CD4-positive, alpha-beta T cell treated with Interleukin-6 for 4 hours (primary cell): Measurements from ENCODE around the gene PPL.

Experiments
- DNase-seq: peaks from one replicate; pipeline ENCODE4 v3.0.0-alpha.2; 2020; ENCODE audit warnings: mixed read lengths

Gene PPL

DNA sequence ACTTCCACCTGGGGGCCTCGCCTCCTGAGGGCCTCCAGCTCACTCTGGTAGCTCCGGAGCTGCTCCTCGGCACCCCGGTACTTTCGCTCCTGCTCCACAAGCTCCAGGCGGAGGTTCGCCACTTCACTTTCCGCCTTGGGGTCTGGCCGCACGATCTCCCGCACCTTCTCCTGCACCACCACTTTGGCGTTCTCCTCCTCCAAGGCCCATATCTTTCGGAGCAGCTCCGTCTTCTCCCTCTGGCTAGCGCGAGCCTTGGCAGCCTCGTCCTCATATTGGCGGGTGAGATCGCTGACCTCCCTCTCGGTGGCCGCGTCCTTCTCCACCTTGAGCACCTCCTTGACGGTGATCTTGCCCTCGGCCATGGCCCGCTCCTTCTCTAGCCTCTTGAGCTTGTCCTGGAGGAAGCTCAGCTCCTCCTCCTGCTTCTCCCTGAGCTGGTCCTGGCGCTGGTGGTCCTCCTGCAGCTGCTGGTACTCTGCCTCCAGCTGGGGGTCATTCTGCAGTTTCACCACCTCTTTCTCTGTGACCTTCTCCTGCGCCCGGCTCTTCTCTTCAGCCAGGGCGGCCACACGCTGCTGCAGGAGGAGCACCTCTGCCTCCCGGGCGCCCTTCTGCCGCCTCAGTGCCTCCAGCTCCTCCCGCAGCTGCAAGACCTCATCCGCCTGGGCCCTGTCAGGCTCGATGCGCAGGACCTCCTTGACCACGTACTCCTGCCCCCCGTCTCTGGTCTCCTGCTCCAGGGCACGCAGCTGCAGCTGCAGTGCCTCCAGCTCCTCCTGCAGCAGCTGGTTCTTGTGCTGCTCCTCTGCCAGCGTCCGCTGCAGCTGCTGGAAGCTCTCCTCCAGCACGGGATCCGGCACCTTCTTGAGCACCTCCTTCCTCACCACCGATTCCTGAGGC is 51.7 kb downstream of the PPL start:
- DNase-seq = no peak

- no peak for DNase-seq
These were observed 52.7 kb downstream of the PPL start for GRCh38 chr16:4884209-4884608.

GRCh38 chr16:4883501-4883900 is 53.4 kb downstream of the PPL start:
- no peak for DNase-seq

DNA sequence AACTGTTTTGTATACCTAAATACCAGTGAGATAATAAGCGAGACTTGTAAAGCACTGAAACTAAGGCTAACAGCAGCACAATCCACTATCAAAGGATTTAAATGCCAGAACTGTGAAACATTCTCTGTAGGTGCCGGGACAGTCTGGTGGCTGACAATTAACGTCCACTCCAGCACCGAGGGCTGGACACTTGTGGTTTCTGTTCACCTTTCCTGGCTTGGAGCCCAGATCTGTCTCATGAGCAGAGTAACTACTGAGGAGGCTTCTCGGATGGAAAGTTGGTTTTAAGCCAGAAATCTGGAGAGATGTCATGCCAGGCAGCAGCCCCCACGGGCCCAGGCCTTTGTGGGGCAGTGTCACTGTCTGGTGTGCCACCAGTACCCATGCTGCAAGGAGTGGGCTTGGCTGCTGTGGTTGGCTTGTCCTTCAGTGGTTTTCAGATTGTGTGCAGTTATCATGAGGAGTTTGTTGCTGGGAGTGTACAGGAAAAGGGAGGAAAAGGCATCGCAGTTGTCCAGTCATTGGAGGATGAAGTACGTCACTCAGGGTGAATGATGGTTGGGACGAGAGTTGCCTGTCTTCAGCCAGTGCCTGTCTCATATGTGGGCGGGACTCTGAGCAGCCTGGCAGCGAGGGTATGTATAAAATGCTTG is 54.2 kb downstream of the PPL start:
- DNase-seq = no peak

- DNase-seq = no peak
These were observed 54.8 kb downstream of the PPL start for GRCh38 chr16:4882000-4882632.

GRCh38 chr16:4880006-4880580 is 56.9 kb downstream of the PPL start:
- DNase-seq = no peak

DNA sequence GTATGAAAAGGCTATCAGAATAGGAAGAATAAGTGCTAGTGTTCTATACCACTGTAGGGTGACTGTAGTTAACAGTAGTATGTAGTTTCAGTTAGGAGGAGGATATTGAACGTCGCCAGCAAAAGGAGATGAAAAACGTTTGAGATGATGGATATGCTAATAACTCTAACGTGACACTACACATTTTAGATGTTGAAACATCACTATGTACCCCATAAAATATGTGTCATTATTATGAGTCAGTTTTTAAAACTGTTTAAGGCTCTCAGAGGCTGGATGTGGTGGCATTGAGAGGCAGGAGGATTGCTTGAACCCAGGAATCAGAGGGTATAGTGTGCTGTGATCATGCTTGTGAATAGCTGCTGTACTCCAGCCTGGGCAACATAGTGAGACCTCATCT is 57.9 kb downstream of the PPL start:
- no peak for DNase-seq

- no peak for DNase-seq
These were observed 59.6 kb downstream of the PPL start for GRCh38 chr16:4877380-4877685.

DNA sequence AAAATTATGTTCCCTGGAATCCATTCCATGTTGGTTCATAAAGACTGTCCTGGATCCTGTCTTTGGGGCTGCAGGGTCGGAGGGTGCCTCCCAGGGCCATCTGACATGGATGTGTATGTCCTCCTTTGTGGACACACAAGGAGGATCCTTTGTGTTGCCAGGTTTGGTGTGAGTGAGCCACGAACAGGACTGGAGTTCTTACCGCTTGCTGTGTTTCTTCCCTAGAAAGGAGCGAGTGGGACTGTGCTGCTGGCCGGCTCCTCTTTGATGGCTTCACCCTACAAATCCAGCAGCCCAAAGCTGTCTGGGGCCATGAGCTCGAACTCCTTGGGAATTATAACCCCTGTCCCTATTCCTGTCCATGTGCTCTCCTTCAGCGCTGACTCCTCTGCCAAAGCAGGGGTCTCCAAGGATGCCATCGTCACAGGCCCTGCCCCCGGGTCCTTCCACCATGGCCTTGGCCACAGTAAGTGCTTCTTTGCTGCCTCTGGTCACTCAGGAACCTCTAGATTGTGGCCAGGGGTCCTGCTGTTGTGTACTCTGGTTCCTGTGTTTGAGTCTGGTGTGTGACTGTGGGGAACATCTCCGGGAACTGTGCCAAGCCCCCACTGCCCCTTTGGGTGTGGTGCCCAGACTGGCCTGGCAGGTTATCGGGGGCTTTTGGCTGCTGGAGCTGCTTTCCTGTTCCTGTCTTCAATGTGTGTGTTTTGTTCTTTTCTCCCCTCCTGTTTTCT is 60.1 kb downstream of the PPL start:
- DNase-seq = no peak

DNA sequence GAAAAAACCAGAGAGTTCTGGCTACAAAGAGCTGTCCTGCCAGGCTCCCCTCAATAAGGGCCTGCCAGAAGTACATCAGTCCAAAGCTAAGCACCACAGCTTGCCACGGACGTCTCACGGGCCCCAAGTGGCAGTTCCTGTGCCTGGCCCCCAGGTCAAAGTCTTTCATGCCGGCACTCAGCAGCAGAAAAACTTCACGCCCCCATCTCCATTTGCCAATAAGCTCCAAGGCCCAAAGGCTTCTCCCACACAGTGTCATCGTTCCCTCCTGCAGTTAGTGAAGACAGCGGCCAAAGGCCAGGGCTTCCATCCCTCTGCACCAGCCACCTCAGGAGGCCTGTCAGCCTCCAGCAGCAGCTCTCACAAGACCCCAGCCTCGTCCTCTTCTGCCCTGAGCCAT is 62.3 kb downstream of the PPL start:
- no peak for DNase-seq

DNA sequence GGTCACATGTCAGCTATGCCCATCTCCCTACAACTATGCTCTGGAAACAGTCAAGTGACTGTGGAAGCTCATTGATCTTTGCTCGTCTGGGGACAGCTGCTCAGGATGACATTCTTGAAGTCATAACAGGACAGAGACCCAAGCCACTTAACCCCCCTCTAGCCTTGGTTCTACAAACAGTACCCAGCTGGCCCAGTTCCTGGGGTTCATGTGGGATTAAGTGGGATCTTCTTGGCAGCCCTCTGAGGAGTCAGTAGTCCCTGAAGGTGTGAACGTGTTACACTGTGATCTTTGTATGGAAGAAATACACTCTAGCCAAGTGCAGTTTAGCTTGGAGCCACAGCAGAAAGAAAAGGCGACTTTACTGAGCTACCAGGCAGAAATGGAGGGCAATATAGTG is 63.9 kb downstream of the PPL start:
- no peak for DNase-seq

DNA sequence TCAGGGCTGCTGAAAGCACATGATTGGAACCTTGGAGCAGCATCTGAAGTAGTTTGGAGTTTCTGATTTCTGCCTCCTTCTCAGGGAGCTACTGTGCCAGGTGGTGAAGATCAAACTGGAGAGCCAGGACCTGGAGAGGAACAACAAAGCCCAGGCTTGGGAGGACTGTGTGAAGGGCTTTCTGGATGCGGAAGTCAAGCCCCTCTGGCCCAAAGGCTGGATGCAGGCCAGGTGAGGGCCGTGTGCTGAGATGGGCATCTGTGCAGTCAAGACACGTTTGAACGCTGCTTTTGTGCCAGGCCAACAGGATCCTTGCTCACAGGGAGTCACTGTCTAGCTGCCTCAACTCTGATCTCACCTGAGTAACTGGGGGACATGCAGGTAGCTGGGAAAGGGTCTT is 65.9 kb downstream of the PPL start:
- no peak for DNase-seq

DNA sequence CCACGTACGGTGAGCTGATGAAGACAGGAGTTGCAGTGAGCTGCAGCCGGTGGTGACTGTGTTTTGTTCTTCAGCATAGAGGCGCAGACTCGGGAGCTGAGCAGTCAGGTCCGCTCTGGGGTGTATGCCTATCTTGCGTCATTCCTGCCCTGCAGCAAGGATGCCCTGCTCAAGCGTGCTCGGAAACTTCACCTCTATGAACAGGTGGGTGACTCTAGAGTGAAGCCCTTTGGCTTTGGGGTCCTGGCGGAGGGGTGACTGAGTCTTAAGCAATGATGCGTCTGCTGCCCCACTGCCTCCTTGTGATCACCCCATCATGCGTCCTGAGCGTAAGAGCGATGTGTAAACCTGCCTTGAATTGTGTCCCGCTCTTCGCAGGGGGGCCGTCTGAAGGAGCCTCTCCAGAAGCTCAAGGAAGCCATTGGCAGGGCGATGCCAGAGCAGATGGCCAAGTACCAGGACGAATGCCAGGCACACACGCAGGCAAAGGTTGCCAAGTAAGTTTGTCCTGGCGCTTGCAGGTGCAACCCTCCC is 66.7 kb downstream of the PPL start:
- DNase-seq = no peak

DNA sequence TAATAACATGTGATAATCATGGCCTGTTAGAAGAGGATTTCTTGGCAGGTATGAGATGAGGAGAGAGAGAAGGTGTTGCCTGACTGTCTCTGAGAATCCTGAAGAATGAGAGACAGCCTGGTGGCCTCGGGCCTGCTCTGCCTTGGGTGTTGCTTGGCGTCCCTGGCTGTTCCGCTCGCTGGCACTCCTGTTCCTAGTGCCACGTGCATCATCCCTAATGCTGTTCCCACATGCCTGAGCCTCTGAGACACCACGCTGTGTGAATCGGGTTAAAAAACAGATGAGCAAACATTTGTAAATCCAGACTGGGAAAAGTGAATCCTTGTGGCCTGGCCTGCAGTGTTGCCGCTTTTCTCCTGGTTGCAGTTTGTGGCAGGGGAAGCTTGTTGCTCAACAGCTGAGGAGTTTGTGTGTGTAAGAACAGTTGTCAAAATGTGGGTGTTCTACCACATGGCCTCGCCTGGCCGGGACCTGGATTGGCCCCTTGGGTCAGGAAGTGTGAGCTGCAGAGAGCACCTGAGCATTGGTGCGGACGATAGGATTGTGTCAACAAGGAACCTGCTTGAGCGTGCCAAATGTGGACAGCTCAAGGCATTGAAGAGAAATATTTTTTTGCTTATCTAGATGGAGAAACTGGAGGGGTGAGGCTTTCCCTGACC is 67.7 kb downstream of the PPL start:
- no peak for DNase-seq

DNA sequence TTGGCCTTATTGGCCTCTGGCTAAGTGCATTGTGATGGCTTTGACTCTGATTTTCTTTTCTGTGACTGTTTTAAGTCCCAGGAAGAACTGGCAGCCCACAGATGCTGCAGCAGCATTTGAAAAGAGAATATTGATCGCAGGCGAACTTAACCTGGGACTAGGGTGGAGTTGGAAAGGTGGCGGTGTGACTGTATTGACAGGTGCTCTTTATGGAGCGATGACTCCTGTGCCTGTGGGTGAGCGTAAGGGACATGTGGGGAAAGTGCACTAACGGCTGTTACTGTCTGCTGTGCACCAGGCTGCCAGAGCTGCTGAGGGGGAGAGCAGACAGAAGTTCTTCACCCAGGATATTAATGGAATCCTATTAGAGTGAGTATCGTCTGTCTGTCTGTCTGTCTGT is 68.4 kb downstream of the PPL start:
- no peak for DNase-seq

DNA sequence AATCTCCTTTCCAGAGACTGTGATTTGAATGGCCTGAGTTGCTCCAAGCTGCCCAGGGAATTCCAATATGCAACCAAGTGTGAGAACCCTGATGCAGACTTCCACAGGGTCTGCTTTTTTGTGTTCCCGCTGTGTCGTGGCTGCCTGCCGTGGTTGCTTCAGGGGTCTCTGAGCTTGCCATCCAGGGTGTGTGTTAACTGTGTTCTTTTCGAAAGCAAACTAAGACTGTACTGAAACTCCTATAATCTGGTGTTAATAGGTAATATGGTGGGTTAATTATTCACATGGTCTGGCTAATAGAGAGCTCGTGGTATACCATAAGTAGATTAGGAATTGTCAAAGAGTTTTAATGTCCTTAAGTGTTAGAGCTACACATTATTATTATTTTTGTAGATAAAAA is 68.9 kb downstream of the PPL start:
- no peak for DNase-seq

DNA sequence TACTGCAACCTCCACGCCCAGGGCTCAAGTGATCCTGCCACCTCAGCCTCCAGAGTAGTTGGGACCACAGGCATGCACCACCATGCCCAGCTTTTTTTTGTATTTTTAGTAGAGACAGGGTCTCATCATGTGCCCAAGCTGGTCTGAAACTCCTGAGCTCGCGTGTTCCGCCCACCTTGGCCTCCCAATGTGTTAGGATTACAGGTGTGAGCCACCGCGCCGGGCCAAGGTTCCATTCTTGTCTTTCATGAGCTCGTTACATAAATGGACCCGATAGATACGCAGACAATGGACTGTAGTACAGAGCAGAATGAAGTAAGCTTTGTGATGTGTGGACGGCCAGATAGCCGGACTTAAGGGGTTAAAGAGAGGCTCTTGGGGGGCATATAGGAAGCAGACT is 70.4 kb downstream of the PPL start:
- DNase-seq = no peak

GRCh38 chr16:4865231-4865860 is 71.6 kb downstream of the PPL start:
- DNase-seq = no peak

DNA sequence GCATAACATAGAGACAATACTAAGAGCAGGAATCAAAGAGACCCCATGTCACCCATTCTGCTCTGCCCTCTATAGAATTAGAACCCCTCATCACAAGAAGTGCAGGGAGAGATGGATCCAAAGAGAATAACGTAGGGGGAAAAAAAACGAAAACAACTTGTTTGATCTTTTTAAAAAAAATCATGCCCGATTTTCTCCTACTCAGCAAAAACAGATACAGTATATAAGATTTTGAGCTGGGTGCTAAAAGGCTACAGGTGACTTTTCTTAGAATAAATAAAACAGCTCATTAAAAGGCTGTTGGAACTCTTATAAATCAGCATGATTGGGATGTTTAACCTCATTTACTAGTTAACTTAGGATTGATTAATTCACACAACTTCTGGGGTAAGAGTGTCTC is 72.2 kb downstream of the PPL start:
- no peak for DNase-seq

DNA sequence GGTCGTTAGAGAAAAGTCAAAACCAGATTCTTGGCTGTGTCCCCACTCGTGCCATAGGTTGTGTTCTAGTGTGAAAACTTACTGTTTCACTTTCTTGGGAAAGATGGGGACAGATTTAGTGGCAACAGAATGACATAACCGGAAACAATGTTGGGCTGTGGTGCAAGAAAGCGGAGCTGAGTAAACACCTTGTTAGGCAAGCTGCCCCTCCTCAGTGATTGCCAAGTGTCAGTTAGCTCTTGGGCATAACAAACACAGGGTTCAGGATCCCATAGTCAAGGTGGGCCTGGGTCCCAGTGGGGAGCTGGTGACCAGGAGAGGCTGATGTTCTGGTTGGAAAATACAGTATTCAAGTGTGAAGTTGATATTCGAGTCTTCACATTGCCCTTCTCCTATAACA is 74.3 kb downstream of the PPL start:
- DNase-seq = no peak

DNA sequence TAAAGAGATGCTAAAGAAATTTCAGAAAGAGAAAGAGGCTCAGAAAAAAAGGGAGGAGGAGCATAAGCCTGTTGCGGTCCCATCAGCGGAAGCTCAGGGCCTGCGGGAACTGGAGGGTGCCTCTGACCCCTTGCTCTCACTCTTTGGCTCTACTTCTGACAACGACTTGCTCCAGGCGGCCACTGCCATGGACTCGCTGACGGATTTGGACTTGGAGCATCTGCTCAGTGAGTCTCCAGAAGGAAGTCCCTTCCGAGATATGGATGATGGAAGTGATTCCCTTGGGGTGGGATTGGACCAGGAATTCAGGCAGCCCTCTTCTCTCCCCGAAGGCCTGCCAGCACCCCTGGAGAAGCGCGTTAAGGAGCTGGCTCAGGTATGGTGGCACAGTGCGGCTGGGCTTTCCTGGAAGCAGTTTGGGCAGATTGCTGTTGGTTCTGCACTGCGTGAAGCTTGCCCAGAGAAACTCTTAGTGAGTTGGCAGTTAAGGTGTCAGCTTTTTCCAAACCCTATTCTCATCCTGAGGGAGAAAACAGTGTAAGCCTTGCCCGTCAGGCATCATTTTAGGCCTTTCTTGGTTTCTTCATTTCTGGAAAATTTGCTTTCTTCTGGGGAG is 76.1 kb downstream of the PPL start:
- no peak for DNase-seq

DNA sequence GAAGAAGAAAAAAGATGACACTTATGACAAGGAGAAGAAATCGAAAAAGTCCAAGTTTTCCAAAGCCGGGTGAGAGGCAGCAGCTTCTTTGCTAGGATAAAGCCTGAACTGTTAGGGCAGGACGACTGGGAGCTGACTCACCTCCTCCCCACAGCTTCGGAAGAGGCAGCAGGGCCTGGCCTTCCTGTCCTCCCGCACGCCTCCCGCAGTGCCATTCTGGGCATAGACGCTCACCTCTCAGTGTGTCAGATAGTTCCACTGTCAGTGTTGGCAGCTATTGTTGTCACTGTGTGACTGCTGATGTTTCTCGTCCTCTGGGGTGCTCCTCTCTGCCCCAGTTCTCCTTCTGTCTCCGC is 77.1 kb downstream of the PPL start:
- DNase-seq = no peak
